ENCODE measurements around the gene ARL14EP. TPM values are rescaled to one million over a fixed set of nuclear protein-coding genes. Genes with fewer than 3 reads are reported as not detected.

Gene ARL14EP
- total and polyA plus RNA-seq, 2 of the 8 experiments (the other 6 are each of a cell fraction or from before 2014, with no cell fraction given) = 14.3 to 29.6 TPM

- no peak overlapping the region for H3K4me2 ChIP-seq (ENCODE audit: insufficient read depth in 1 of 2, low read depth in 2 of 2, low read length in 2 of 2)
- H3K23me2 ChIP-seq (ENCODE audit: low read depth, low read length) = no peaks in the 10 kb centered on the region
- DNase-seq (ENCODE audit: low read depth in 1 of 2, low spot score in 2 of 2) = no peak
- no peaks in the 10 kb centered on the region for H3K79me1 ChIP-seq (ENCODE audit: low read depth, low read length)
- no peaks in the 10 kb centered on the region for H3K79me2 ChIP-seq (ENCODE audit: control insufficient read depth in 1 of 2, insufficient read depth in 2 of 2, low read length in 2 of 2)
- H3K4me1 ChIP-seq (replicated peaks in 1 of 4; ENCODE audit: control insufficient read depth in 3 of 4, insufficient read depth in 4 of 4, low read length in 3 of 4) = no peaks in the 10 kb centered on the region
- H2AK5ac ChIP-seq (ENCODE audit: low read depth, low read length) = no peak overlapping the region
- H2BK12ac ChIP-seq (ENCODE audit: low read depth, low read length) = no peak overlapping the region
- no peak overlapping the region for H3K27ac ChIP-seq (ENCODE audit: low read depth, low read length)
- H2BK15ac ChIP-seq (ENCODE audit: low read length) = no peak overlapping the region
- WGBS, 2 experiments (ENCODE audit: extremely low coverage in 1 of 2, insufficient coverage in 1 of 2, insufficient read length in 1 of 2, insufficient replicate concordance in 2 of 2, low coverage in 1 of 2, low lambda C conversion rate in 2 of 2, missing lambda C conversion rate in 1 of 2) = 68% methylated on average over 4 of the region's 4 CpGs; no CpG with 5 or more reads in 1 of the 2 experiments
- CTCF ChIA-PET (ENCODE audit: partially characterized antibody) = interaction anchor here (0.7 to 1.0 kb wide), 2 partner anchors 9 to 695 kb away, joined by 3 read pairs; no protein-coding TSS in a partner anchor
- H4K20me1 ChIP-seq (replicated peaks in 1 of 2; ENCODE audit: control insufficient read depth in 1 of 2, insufficient read depth in 2 of 2, low read length in 2 of 2) = no peaks in the 10 kb centered on the region
- no peak overlapping the region for H3K4ac ChIP-seq (replicated peaks; ENCODE audit: insufficient read length, low read depth, low read length)
- no peak overlapping the region for H3K18ac ChIP-seq (ENCODE audit: extremely low read depth, low read length)
- H4K8ac ChIP-seq (ENCODE audit: extremely low read depth, insufficient read depth, low read length) = no peak overlapping the region
- H3K4me3 ChIP-seq (ENCODE audit: extremely low read depth in 1 of 4, insufficient read depth in 2 of 4, low read depth in 3 of 4, low read length in 4 of 4) = no peak overlapping the region
- H3K36me3 ChIP-seq (ENCODE audit: control insufficient read depth in 2 of 4, insufficient read depth in 4 of 4, low read length in 3 of 4) = no peaks in the 10 kb centered on the region
- H2BK20ac ChIP-seq (ENCODE audit: low read length) = no peak overlapping the region
- H3K9ac ChIP-seq (replicated peaks in 1 of 4; ENCODE audit: extremely low read depth in 1 of 4, low read depth in 3 of 4, low read length in 3 of 4) = no peak overlapping the region
- no peak overlapping the region for H4K5ac ChIP-seq (ENCODE audit: insufficient read length, low read depth, low read length)
- no peak overlapping the region for H3K56ac ChIP-seq (replicated peaks; ENCODE audit: insufficient read length, low read depth, low read length)
- no peak overlapping the region for H3K14ac ChIP-seq (ENCODE audit: insufficient read length)
- H3K27me3 ChIP-seq (replicated peaks in 1 of 4; ENCODE audit: control insufficient read depth in 3 of 4, extremely low read depth in 1 of 4, insufficient read depth in 3 of 4, low read length in 3 of 4) = no peaks in the 10 kb centered on the region
- no peak overlapping the region for H2BK5ac ChIP-seq (ENCODE audit: low read depth, low read length)
- POLR2A ChIA-PET (ENCODE audit: partially characterized antibody) = interaction anchor here (0.6 kb wide), 1 partner anchor 12 kb away, joined by 3 read pairs; no protein-coding TSS in a partner anchor
- H2BK120ac ChIP-seq (replicated peaks; ENCODE audit: low read depth, low read length) = no peak overlapping the region
- H2AFZ ChIP-seq (ENCODE audit: low read length) = no peak overlapping the region
- no peak for FAIRE-seq
- H3K9me3 ChIP-seq (ENCODE audit: insufficient read depth in 2 of 2, low read depth in 1 of 2, low read length in 1 of 2) = no peaks in the 10 kb centered on the region
- H3K23ac ChIP-seq (ENCODE audit: insufficient read length) = no peak overlapping the region
- no peak overlapping the region for H4K91ac ChIP-seq (replicated peaks; ENCODE audit: insufficient read length, low read length)
- TF ChIP-seq SP1 (IDR thresholded peaks at IDR 0.05; ENCODE audit: low read depth, low read length) (no peak), CTBP2 (IDR thresholded peaks at IDR 0.05; ENCODE audit: borderline replicate concordance, insufficient read depth, insufficient read length, low read length) (no peak), CBX8 (IDR thresholded peaks at IDR 0.05; ENCODE audit: borderline replicate concordance, low read depth, low read length) (no peak), ATF3 (IDR thresholded peaks at IDR 0.05; ENCODE audit: insufficient read depth, low read depth, low read length) (no peak), POLR2AphosphoS5 (IDR thresholded peaks at IDR 0.05; ENCODE audit: low read depth, low read length) (no peak), HDAC2 (IDR thresholded peaks at IDR 0.05; ENCODE audit: borderline replicate concordance in 1 of 2, low read depth in 2 of 2, low read length in 2 of 2) (no peak), JUN (IDR thresholded peaks at IDR 0.05; ENCODE audit: low read depth, low read length) (no peak), MAX (IDR thresholded peaks at IDR 0.05) (no peak), EGR1 (IDR thresholded peaks at IDR 0.05; ENCODE audit: borderline replicate concordance, low read depth, low read length) (no peak)
- TF ChIP-seq, protein P1, sequence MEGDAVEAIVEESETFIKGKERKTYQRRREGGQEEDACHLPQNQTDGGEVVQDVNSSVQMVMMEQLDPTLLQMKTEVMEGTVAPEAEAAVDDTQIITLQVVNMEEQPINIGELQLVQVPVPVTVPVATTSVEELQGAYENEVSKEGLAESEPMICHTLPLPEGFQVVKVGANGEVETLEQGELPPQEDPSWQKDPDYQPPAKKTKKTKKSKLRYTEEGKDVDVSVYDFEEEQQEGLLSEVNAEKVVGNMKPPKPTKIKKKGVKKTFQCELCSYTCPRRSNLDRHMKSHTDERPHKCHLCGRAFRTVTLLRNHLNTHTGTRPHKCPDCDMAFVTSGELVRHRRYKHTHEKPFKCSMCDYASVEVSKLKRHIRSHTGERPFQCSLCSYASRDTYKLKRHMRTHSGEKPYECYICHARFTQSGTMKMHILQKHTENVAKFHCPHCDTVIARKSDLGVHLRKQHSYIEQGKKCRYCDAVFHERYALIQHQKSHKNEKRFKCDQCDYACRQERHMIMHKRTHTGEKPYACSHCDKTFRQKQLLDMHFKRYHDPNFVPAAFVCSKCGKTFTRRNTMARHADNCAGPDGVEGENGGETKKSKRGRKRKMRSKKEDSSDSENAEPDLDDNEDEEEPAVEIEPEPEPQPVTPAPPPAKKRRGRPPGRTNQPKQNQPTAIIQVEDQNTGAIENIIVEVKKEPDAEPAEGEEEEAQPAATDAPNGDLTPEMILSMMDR (IDR thresholded peaks at IDR 0.05; ENCODE audit: control extremely low read depth in 1 of 3, insufficient read depth in 1 of 3, low read depth in 1 of 3, low read length in 3 of 3) = no peak
Observed at GRCh38 chr11:30291331-30291730, 31.6 kb upstream of the ARL14EP start.

Data from H1 (cell line).